RWPE2 (cell line): ENCODE data around the gene CLEC16A.

Experiments used
- ATAC-seq: fragments of 200-7000 bp; cut with Tn5 transposase; 3 replicates; pipeline ENCODE4 v1.9.1; 2021; ENCODE audit warnings: low read depth
- DNase-seq: peaks from one replicate; pipeline ENCODE4 v3.0.0-alpha.2; 2020; ENCODE audit warnings: low spot score
- H3K27ac ChIP-seq: fragments of 450-650 bp; 2 replicates; pipeline ENCODE4 v1.5.1; 2017; ENCODE audit warnings: mild to moderate bottlenecking; ENCODE audit not compliant: poor library complexity, severe bottlenecking
- H3K27me3 ChIP-seq: fragments of 250-450 bp; sonication (Bioruptor Pico); 2 replicates; pipeline ENCODE4 v1.5.1; 2021; ENCODE audit warnings: mild to moderate bottlenecking, moderate library complexity; ENCODE audit not compliant: insufficient read depth, poor library complexity, severe bottlenecking
- H3K36me3 ChIP-seq: fragments of 250-450 bp; sonication (Bioruptor Pico); 2 replicates; pipeline ENCODE4 v1.5.1; 2020; ENCODE audit warnings: low read depth, mild to moderate bottlenecking, moderate library complexity
- H3K4me1 ChIP-seq: fragments of 250-450 bp; sonication (Bioruptor Pico); 2 replicates; pipeline ENCODE4 v1.5.1; 2021; ENCODE audit warnings: mild to moderate bottlenecking, moderate library complexity; ENCODE audit not compliant: insufficient read depth, poor library complexity, severe bottlenecking
- H3K4me3 ChIP-seq: fragments of 250-450 bp; sonication (Bioruptor Pico); 2 replicates; pipeline ENCODE4 v1.5.1; 2021; ENCODE audit warnings: mild to moderate bottlenecking, moderate library complexity; ENCODE audit not compliant: severe bottlenecking
- H3K9me3 ChIP-seq: fragments of 250-450 bp; sonication (Bioruptor Pico); 2 replicates; pipeline ENCODE4 v1.5.1; 2021; ENCODE audit warnings: mild to moderate bottlenecking, moderate library complexity; ENCODE audit not compliant: severe bottlenecking
- CTCF ChIP-seq: fragments of 450-650 bp; IDR thresholded peaks from one replicate; pipeline ENCODE4 v1.5.1; 2017; ENCODE audit warnings: mild to moderate bottlenecking, moderate library complexity; ENCODE audit not compliant: poor library complexity, severe bottlenecking

CLEC16A gene

DNA sequence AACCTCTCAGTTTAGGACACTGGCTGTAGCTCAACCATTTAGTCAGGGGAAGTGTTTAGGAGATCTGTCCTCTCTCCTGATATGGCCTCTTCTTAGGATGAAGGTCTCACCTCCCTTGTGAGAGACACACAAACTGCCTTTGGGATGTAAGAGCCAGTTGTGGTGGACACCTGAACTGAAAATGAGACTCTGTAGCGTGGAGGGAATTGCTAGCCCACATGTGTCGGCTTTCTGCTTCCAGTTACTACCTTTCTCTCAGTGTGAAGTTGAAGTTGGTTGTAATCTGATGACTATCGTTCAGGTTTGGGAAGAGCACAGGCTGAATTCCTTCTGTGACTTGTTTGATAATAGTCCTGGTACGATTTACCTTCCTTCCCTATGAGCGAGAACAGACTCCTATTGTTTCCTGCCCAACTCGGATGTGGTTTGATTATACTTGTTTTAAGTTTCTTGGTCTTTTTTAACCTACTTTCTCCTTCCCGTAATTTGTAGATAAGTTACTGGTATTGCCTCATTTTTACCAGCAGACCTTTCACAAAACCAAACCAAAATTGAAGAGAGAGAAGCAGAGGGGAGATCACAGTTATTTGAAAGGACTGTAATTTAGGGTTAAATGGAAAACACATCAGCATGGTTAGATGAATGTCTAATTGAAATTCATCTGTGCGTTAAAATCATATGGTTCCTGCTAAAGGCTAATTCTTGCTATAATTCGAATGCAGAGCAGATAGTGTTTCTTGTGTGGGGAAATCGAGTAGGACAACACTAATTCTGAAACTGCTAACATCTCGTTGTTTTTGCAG, 43.2 kb downstream of the CLEC16A start:
- H3K9me3 ChIP-seq = no peaks in the 10 kb centered on the region
- peaks cover 10% of the 10 kb centered on the region; the same call in 1 of the 2 replicates for H3K36me3 ChIP-seq
- DNase-seq (no peak), ATAC-seq (no peak)
- peaks cover 12% of the 10 kb centered on the region for H3K4me1 ChIP-seq
- no peak overlapping the region for H3K27ac ChIP-seq
- H3K4me3 ChIP-seq = no peak overlapping the region
- no peaks in the 10 kb centered on the region for H3K27me3 ChIP-seq
- no peak for TF ChIP-seq CTCF

DNA sequence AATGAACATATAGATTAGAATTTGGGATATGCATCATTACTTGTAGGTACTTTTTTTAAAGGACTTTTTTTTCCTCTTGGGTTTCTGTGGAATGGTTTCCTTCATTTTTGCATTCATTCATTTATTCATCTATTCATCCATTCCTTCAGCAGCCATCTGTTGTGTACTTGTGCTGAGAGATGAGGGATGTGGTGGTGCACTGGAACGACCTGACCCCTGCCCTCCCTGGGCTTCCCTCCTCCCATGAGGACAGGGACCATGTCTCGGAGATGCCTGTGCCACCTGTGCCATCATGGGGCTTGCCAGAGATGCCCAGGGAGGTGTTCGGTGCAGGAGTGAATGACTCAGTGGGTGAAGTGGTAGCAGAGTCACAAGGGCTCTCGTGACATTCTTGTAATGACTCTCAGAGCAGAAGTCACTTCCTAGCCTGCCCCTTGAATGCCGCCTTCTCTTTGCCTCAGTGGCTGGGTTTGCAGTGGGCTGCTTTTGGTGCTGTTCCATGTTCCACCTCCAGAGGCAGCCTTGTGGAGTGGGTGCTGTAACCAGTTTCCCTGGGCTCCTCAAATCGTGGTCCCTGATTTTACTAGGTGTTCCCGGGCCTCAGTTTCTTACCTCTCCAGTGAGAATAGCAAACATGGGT, 43.9 kb downstream of the CLEC16A start:
- Histone ChIP-seq H3K9me3 (no peaks in the 10 kb centered on the region), H3K36me3 (peaks cover 4% of the 10 kb centered on the region), H3K27me3 (no peaks in the 10 kb centered on the region), H3K27ac (no peak overlapping the region), H3K4me3 (no peak overlapping the region), H3K4me1 (peaks cover 20% of the 10 kb centered on the region)
- TF ChIP-seq CTCF = peak; percentile 33
- DNase-seq = no peak
- no peak for ATAC-seq

DNA sequence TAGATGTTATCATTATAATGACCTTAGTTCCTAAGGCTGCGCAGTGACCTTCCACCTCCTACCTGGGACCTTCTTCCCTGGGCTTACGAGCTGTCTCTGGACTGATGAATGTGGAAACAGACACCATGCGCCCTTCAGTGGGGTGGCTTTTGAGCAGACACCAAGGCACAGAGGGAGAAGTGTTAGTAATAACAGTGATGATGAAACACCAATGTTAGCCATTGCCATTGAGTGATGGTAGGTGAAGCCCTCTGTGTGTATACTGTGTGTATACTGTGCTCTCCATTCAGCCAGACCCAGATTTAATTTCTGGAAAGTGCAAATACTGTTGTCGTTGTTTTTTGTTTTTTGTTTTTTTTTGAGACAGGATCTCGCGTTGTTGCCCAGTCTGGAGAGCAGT, 44.5 kb downstream of the CLEC16A start:
- no peaks in the 10 kb centered on the region for H3K9me3 ChIP-seq
- no peaks in the 10 kb centered on the region for H3K27me3 ChIP-seq
- H3K36me3 ChIP-seq = peaks cover 4% of the 10 kb centered on the region; the same call in 1 of the 2 replicates
- DNase-seq (no peak), ATAC-seq (no peak)
- H3K27ac ChIP-seq = no peak overlapping the region
- peaks cover 24% of the 10 kb centered on the region for H3K4me1 ChIP-seq
- H3K4me3 ChIP-seq = no peak overlapping the region
- TF ChIP-seq CTCF = no peak

- Histone ChIP-seq H3K4me3 (no peak overlapping the region), H3K36me3 (peaks cover 4% of the 10 kb centered on the region; the same call in 1 of the 2 replicates), H3K4me1 (peaks cover 24% of the 10 kb centered on the region), H3K27me3 (no peaks in the 10 kb centered on the region), H3K27ac (no peak overlapping the region), H3K9me3 (no peaks in the 10 kb centered on the region)
- no peak for DNase-seq
- no peak for TF ChIP-seq CTCF
- no peak for ATAC-seq
Measured at GRCh38 chr16:10989559-10989958, 45.2 kb downstream of the CLEC16A start.

GRCh38 chr16:10990378-10990777, 46.0 kb downstream of the CLEC16A start:
- Histone ChIP-seq H3K9me3 (no peaks in the 10 kb centered on the region), H3K4me3 (no peak overlapping the region), H3K36me3 (peaks cover 4% of the 10 kb centered on the region; the same call in 1 of the 2 replicates), H3K4me1 (peaks cover 24% of the 10 kb centered on the region), H3K27ac (peak overlapping the region; percentile 76), H3K27me3 (no peaks in the 10 kb centered on the region)
- DNase-seq = no peak
- TF ChIP-seq CTCF = no peak
- no peak for ATAC-seq
